Left lobe of liver (tissue), 2 donors: ENCODE measurements around the gene NPR2. TPM values are rescaled to one million over a fixed set of nuclear protein-coding genes. Genes with fewer than 3 reads are reported as not detected.

Experiments
- ATAC-seq: fragments of 200-7000 bp; cut with Tn5 transposase; one replicate; pipeline ENCODE4 v1.9.1; 2020; ENCODE audit warnings: mild to moderate bottlenecking, moderate library complexity
- DNase-seq: peaks from one replicate; pipeline ENCODE4 v3.0.0-alpha.2; 2020; ENCODE audit warnings: low spot score
- total RNA-seq: library from RNA; stranded (reverse); gene quantifications from one replicate; pipeline ENCODE4 v1.2.1, GENCODE V29; 2021
- donor health status: DM: no; HTN: no; CAD: no; lungs with moderate emphysema.
- donor health status: DM: no; HTN: yes; CAD: no.

NPR2 gene
- total RNA-seq, 1 donor from 2014 or later = 3.3 TPM

GRCh38 chr9:35852876-35853865 is 61.8 kb downstream of the NPR2 start:
- ATAC-seq = no peak
- peak; percentile 38 for DNase-seq

GRCh38 chr9:35854091-35854762 is 62.8 kb downstream of the NPR2 start:
- DNase-seq = no peak

GRCh38 chr9:35856206-35856605 is 64.8 kb downstream of the NPR2 start:
- no peak for ATAC-seq
- no peak for DNase-seq

More at GRCh38 chr9:35854091-35854762, 62.8 kb downstream of the NPR2 start:
- ATAC-seq = no peak

- DNase-seq = peak; percentile 22
- no peak for ATAC-seq
Measured at GRCh38 chr9:35856882-35857281, 65.5 kb downstream of the NPR2 start.

GRCh38 chr9:35858458-35858857 is 67.1 kb downstream of the NPR2 start:
- ATAC-seq (no peak), DNase-seq (no peak)

Other genes with a start within 250 kb of the NPR2 start
- 15.6 TPM for gene TESK1, start 186.3 kb upstream of the NPR2 start, total RNA-seq
- gene CD72, start 173.2 kb upstream of the NPR2 start, total RNA-seq = 0.93 TPM
- 0.23 TPM for gene SIT1, start 140.7 kb upstream of the NPR2 start, total RNA-seq
- gene RMRP, start 133.6 kb upstream of the NPR2 start, total RNA-seq = 13,056 TPM
- 12.6 TPM for gene CCDC107, start 133.3 kb upstream of the NPR2 start, total RNA-seq
- gene ARHGEF39, start 126.4 kb upstream of the NPR2 start, total RNA-seq = 0.40 TPM
- gene CA9, start 117.7 kb upstream of the NPR2 start, total RNA-seq = 0.96 TPM
- gene TPM2, start 101.7 kb upstream of the NPR2 start, total RNA-seq = 6.6 TPM
- gene TLN1, start 59.4 kb upstream of the NPR2 start, total RNA-seq = 107 TPM
- gene CREB3, start 58.9 kb upstream of the NPR2 start, total RNA-seq = 13.9 TPM
- 44.0 TPM for gene GBA2, start 42.4 kb upstream of the NPR2 start, total RNA-seq
- 14.5 TPM for gene RGP1, start 42.3 kb upstream of the NPR2 start, total RNA-seq
- gene MSMP, start 37.3 kb upstream of the NPR2 start, total RNA-seq = 1.5 TPM
- gene SPAG8, start 20.7 kb downstream of the NPR2 start, total RNA-seq = 0.50 TPM
- 71.5 TPM for gene HINT2, start 23.5 kb downstream of the NPR2 start, total RNA-seq
- not detected for gene FAM221B, start 37.1 kb downstream of the NPR2 start, total RNA-seq
- gene TMEM8B, start 37.6 kb downstream of the NPR2 start, total RNA-seq = 4.4 TPM
- not detected for gene OR13J1, start 78.8 kb downstream of the NPR2 start, total RNA-seq
- gene HRCT1, start 114.6 kb downstream of the NPR2 start, total RNA-seq = 0.96 TPM
- 1.1 TPM for gene SPAAR, start 117.9 kb downstream of the NPR2 start, total RNA-seq
- not detected for gene OR2S2, start 166.6 kb downstream of the NPR2 start, total RNA-seq
- gene RECK, start 245.3 kb downstream of the NPR2 start, total RNA-seq = 2.0 TPM